D721Med (cell line): ENCODE data around the gene PAXIP1.
A peak's percentile ranks its signal among the peaks of the same experiment; 100 is the strongest.

Experiments used
- DNase-seq: peaks from one replicate; pipeline ENCODE4 v3.0.0; 2011; ENCODE audit warnings: low spot score; ENCODE audit not compliant: insufficient read length
- FAIRE-seq: peaks from 2 replicates; lab custom pipeline; 2011; peaks lifted over from hg19 to GRCh38; lab: Jason Lieb, UNC
- TF ChIP-seq, protein P1 (sequence below): IDR thresholded peaks from 2 replicates; pipeline ENCODE4 v1.5.1; 2012; ENCODE audit warnings: mild to moderate bottlenecking, control low read depth; ENCODE audit not compliant: insufficient read depth; ENCODE audit errors: missing control alignments

Gene PAXIP1

DNA sequence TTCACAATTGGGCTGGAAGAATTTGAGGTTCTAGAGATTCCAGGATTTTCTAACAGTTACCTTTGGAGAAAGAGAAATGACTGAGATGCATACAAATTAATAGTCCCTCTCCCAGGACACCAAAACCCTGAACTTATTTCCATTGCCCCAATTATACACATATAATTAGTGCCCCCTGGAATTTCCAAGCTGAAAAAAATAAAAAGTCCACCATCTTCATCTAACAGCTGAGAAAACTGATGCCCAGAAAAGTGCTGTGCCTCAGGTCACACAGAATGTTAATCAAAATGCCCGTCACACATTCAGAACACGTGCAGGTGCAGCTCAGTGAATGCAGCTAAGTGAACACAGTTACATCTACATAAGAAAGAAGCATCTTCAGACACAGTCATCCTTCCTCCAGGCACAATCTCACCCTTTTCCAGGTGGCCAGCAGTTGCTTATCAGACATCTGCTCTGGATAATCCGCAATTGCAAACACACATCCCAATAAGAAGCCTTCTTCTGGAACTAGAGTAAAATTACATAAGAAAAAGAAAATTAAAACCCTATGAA, 35.4 kb downstream of the PAXIP1 start:
- DNase-seq (no peak), FAIRE-seq (no peak)
- TF ChIP-seq, protein P1, sequence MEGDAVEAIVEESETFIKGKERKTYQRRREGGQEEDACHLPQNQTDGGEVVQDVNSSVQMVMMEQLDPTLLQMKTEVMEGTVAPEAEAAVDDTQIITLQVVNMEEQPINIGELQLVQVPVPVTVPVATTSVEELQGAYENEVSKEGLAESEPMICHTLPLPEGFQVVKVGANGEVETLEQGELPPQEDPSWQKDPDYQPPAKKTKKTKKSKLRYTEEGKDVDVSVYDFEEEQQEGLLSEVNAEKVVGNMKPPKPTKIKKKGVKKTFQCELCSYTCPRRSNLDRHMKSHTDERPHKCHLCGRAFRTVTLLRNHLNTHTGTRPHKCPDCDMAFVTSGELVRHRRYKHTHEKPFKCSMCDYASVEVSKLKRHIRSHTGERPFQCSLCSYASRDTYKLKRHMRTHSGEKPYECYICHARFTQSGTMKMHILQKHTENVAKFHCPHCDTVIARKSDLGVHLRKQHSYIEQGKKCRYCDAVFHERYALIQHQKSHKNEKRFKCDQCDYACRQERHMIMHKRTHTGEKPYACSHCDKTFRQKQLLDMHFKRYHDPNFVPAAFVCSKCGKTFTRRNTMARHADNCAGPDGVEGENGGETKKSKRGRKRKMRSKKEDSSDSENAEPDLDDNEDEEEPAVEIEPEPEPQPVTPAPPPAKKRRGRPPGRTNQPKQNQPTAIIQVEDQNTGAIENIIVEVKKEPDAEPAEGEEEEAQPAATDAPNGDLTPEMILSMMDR, result no peak

DNA sequence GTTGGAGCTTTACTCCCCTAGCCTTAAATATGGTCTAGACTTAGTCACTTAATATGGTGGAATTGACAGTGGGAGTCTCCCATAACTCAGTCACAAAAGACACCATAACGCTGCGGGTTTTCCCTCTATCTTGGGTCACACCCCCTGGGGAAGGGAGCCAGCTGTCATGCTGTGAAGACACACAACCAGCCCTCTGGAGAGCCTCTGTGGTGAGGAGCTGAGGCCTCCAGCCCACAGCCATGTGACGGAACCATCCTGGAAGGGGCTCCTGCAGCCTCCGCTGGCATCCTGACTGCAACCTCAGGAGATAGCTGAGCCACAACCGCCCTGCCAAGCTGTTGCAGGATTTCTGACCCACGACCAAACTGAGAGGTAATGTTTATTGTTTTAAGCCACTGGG, 37.9 kb downstream of the PAXIP1 start:
- TF ChIP-seq, protein P1, result no peak
- no peak for DNase-seq
- no peak for FAIRE-seq

DNA sequence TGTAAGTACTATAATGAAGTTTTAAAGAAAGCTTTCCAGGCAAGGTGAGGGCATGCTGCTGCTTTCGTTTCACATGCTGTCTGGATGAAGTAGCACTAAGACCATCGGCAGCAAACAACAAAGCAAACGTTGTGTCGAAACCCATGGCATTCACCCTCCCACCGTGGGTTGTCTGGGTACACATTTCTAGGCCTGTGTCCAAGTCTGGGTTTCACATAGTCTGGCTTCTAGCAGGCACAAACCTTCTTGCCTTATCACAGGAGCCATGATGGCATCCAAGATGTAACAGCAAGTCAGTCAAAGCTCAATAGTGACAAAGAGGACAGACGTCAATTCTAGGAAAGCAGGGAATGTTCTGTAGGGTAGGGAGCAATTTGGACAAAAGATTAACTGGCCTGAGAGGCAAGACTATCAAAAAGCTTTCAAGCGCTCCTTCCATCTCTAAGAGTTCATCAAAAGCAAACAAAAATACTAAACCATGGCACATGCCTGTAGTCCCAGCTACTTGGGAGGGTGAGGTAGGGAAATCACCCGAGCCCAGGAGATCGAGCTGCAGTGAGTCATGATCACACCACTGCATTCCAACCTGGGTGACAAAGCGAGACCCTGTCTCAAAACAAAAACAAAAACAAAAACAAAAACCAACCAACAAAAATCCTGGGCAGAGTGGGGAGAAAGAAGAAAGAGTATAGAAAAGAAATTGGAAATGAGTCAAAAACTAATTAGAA, 42.7 kb downstream of the PAXIP1 start:
- DNase-seq (no peak), FAIRE-seq (no peak)
- TF ChIP-seq, protein P1, result no peak

DNA sequence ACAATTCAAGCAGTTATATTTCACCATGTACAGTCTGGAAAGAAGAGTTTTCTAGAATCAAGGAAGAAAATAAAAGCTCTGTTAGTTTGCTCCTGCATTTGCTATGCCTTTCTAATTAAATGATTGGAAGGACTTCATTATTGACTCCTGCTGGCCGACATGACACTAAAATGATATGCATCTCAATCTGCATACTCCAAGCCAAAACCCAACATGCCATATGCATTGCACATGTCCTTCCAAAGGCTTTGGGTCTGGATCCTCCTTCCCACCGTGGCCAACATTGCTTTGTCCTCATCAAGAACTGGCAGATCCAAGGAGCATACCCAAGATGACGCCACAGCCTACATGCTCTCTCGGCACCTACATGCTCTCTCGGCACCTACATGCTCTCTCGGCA, 46.5 kb downstream of the PAXIP1 start:
- TF ChIP-seq, protein P1, result no peak
- no peak for FAIRE-seq
- no peak for DNase-seq

DNA sequence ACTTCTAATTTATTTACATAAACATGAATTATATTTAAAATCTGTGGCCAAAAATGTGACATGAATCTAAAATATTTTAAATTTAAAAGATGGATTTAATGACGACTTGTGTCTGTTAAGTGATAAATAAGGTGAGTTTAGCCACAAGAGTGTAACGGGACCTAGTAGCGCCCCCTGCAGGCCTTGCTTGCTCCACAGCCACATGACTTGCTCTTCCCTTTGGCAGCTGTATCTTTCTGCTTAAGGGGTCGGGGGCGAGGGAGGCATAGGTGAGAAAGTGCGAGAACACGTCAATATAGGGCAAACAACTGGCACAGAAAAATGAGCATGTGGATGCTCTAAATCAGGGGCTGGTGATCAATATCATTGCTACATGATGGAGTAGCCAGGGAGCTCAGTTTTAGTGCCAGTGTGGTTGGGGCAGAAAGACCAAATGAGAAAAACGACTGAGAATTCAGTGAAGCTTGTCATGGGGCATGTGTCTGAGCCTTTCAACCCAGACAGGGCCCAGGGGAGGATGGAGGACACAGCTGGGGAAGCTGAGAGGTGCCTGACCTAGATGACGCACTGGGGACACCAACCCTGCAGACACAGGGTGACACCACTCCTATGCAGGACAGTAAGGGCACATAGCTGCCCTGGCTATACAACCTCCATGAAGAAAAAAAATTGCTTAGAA, 49.8 kb downstream of the PAXIP1 start:
- TF ChIP-seq, protein P1, result peak; percentile 51
- DNase-seq (no peak), FAIRE-seq (no peak)

DNA sequence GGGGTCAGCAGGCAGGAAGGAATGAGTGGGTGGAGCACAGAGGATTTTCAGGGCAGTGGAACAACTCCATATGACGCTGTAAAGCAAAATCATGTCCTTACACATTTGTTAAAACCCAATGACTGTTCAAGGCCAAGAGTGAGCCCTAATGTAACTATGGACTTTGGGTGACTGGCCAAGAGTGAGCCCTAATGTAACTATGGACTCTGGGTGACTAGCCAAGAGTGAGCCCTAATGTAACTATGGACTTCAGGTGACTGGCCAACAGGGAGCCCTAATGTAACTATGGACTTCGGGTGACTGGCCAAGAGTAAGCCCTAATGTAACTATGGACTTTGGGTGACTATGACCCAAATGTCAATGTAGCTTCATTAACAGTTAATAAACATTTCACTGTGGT, 52.0 kb downstream of the PAXIP1 start:
- DNase-seq (no peak), FAIRE-seq (no peak)
- TF ChIP-seq, protein P1, result no peak
